Uterus (tissue), 4 donors: ENCODE measurements around the gene SLC25A30. TPM values are rescaled to one million over a fixed set of nuclear protein-coding genes. Genes with fewer than 3 reads are reported as not detected.
A peak's percentile ranks its signal among the peaks of the same experiment; 100 is the strongest.

Source experiments
- DNase-seq, 2 donors: peaks; one replicate each; pipeline ENCODE4 v3.0.0-alpha.2; 2019 to 2020
- H3K27ac ChIP-seq, 2 donors: fragments of 200-600 bp; sonication (generic); 1 replicate in 1 of 2; 2 replicates in 1 of 2; pipeline ENCODE4 v1.5.1; 2016 to 2018
- H3K27me3 ChIP-seq, 2 donors: fragments of 200-600 bp; sonication (generic); one replicate each; pipeline ENCODE4 v1.5.1; 2018 to 2019; ENCODE audit warnings: control low read depth in 1 of 2
- H3K36me3 ChIP-seq, 2 donors: fragments of 200-600 bp; sonication (generic); one replicate each; pipeline ENCODE4 v1.5.1; 2019; ENCODE audit warnings: control low read depth in 1 of 2
- H3K4me1 ChIP-seq, 2 donors: fragments of 200-600 bp; sonication (generic); one replicate each; pipeline ENCODE4 v1.5.1; 2018 to 2019; ENCODE audit warnings: control low read depth in 1 of 2
- H3K4me3 ChIP-seq, 2 donors: fragments of 200-600 bp; sonication (generic); 1 replicate in 1 of 2; 2 replicates in 1 of 2; pipeline ENCODE4 v1.5.1; 2018 to 2019; ENCODE audit warnings: mild to moderate bottlenecking in 1 of 2
- H3K9me3 ChIP-seq, 2 donors: fragments of 200-600 bp; sonication (generic); one replicate each; pipeline ENCODE4 v1.5.1; 2019; ENCODE audit warnings: control low read depth in 1 of 2
- POLR2A ChIP-seq, 2 donors: fragments of 450-650 bp; IDR thresholded peaks; one replicate each; pipeline ENCODE4 v1.6.1; 2016; ENCODE audit warnings: antibody characterized with exemption in 2 of 2, mild to moderate bottlenecking in 1 of 2, moderate library complexity in 1 of 2
- intact Hi-C: fragments of 100-400 bp; cut with DNase I; formaldehyde crosslinking; loops from one replicate; pipeline ENCODE4 v1.15.1; 2023; ENCODE audit warnings: low total_unique reads
- total RNA-seq, 4 donors: library from RNA; depleted of rRNA in 3 of 4; stranded (reverse); fragments of >200 nt in 3 of 4; gene quantifications; one replicate each; pipeline versions ENCODE4 v1.1.0 to v1.2.4, GENCODE V29; 2014 to 2023
- TF ChIP-seq, protein P1 (sequence below), 4 experiments: fragments of 200-600 bp in 2 of 4; fragments of 450-650 bp in 2 of 4; sonication (generic) in 2 of 4; IDR thresholded peaks; one replicate each; pipeline ENCODE4 v1.5.1; 2016 to 2019; ENCODE audit warnings: antibody characterized with exemption in 4 of 4, mild to moderate bottlenecking in 2 of 4, moderate library complexity in 1 of 4
- donor health status: DM: yes; HTN: yes; CAD: no.

Gene SLC25A30
- total RNA-seq, result 10 to 100 TPM in 3 of 4 donors, 1 to 10 TPM in 1; 8.2 to 30.5 (median 22.2) TPM

DNA sequence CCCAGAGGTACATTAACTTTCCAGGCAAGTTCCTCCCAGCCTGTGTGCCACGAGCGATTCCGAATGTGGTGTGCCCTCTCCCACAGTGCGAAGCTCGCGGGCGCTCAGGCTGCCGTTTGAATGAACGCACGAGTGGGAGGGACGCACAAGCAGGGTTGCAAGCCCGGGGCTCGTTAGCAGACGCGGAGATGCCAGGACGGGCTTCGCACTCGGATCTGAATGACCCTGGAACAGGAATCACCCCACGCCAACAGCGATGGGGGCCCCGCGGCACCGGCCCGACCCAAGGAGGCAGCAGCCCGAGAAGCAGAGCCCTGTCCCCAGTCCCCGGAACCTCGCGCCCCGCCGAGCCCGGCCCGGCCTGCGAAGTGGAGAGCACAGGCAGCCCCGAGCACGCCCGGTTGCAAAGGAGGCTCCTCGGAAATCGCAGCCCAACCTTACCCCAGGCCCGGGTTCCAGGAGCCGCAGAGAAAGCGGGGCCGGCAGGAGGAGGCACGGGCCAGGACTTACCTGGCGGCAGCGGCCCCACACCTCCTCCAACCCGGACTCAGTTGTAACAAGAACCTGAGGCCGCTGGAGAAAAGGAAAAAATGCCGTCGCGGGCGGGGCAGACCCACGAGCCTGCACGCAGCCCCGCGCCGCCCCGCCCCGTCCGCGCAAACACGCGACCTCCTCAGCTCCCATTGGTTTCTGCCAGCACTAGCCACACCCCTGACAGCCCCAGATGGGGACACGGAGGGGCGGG, at the start of gene SLC25A30:
TSS of gene SLC25A30 (minus strand) at position 584 of the 745 bp plus-strand sequence. CDS start 6,948 bp downstream, outside the sequence.
- TF ChIP-seq, protein P1, sequence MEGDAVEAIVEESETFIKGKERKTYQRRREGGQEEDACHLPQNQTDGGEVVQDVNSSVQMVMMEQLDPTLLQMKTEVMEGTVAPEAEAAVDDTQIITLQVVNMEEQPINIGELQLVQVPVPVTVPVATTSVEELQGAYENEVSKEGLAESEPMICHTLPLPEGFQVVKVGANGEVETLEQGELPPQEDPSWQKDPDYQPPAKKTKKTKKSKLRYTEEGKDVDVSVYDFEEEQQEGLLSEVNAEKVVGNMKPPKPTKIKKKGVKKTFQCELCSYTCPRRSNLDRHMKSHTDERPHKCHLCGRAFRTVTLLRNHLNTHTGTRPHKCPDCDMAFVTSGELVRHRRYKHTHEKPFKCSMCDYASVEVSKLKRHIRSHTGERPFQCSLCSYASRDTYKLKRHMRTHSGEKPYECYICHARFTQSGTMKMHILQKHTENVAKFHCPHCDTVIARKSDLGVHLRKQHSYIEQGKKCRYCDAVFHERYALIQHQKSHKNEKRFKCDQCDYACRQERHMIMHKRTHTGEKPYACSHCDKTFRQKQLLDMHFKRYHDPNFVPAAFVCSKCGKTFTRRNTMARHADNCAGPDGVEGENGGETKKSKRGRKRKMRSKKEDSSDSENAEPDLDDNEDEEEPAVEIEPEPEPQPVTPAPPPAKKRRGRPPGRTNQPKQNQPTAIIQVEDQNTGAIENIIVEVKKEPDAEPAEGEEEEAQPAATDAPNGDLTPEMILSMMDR (IDR thresholded peaks at IDR 0.05), result no peak
- peak; percentile 59 to 81 for TF ChIP-seq POLR2A (IDR thresholded peaks at IDR 0.05)
- Histone ChIP-seq H3K27me3 (no peaks in the 10 kb centered on the region), H3K9me3 (no peaks in the 10 kb centered on the region), H3K27ac (peak within 1 kb of the TSS; percentile 88), H3K4me3 (peak within 1 kb of the TSS; percentile 77 to 83), H3K4me1 (peaks cover 0 to 6% of the 10 kb centered on the region in 2 donors), H3K36me3 (no peaks in the 10 kb centered on the region)
- DNase-seq, result peak; percentile 92 to 94
- intact Hi-C loops, result no loop called here

GRCh38 chr13:45466359-45466758, 48.2 kb upstream of the SLC25A30 start:
- DNase-seq, result no peak
- H3K27me3 ChIP-seq, result no peaks in the 10 kb centered on the region
- H3K4me3 ChIP-seq, result no peak overlapping the region
- no peaks in the 10 kb centered on the region for H3K9me3 ChIP-seq
- peaks cover 0 to 9% of the 10 kb centered on the region in 2 donors for H3K4me1 ChIP-seq
- no peak overlapping the region for H3K27ac ChIP-seq
- intact Hi-C loops, result no loop called here
- H3K36me3 ChIP-seq, result no peaks in the 10 kb centered on the region
- no peak for TF ChIP-seq POLR2A (IDR thresholded peaks at IDR 0.05)
- TF ChIP-seq, protein P1 (IDR thresholded peaks at IDR 0.05), result no peak

GRCh38 chr13:45464687-45465453, 46.7 kb upstream of the SLC25A30 start, which contains the start of gene COG3:
Gene COG3, plus strand, starts transcription at chr13:45464939. Its CDS starts 98 bp downstream, at chr13:45465037.
- Histone ChIP-seq H3K4me1 (peaks cover 0 to 9% of the 10 kb centered on the region in 2 donors), H3K27ac (peak within 1 kb of the TSS; percentile 90 to 92), H3K36me3 (no peaks in the 10 kb centered on the region), H3K4me3 (peak within 1 kb of the TSS; percentile 84 to 100), H3K27me3 (no peaks in the 10 kb centered on the region), H3K9me3 (no peaks in the 10 kb centered on the region)
- intact Hi-C loops, result no loop called here
- DNase-seq, result peak; percentile 94
- TF ChIP-seq, protein P1 (IDR thresholded peaks at IDR 0.05), result peak in 2 of 4 experiments; percentile 14 to 30
- TF ChIP-seq POLR2A (IDR thresholded peaks at IDR 0.05), result peak; percentile 33 to 71

DNA sequence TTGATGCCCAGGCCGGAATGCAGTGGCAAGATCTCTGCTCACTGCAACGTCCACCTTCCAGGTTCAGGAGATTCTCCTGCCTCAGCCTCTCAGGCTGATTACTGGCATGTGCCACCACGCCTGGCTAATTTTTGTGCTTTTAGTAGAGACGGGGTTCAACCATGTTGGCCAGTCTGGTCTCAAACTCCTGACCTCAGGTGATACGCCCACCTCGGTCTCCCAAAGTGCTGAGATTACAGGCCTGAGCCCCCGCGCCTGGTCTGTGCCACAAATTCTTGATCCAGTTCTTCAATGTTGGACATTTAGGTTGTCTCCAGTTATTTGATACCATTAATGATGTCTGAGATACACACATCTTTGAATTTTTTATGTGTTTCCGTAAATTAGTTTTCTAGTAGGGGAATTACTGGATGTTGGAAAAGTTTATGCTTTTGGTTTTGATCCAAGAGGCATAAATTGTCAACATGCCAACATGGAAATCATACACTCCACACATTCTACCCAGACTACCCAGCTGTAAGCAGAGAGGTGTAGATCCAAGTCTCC, 46.0 kb upstream of the SLC25A30 start:
- no peaks in the 10 kb centered on the region for H3K9me3 ChIP-seq
- no peaks in the 10 kb centered on the region for H3K36me3 ChIP-seq
- TF ChIP-seq, protein P1 (IDR thresholded peaks at IDR 0.05), result peak in 1 of 4 experiments; percentile 42
- no peak for TF ChIP-seq POLR2A (IDR thresholded peaks at IDR 0.05)
- DNase-seq, result peak in 1 of 2 donors; percentile 19
- no peaks in the 10 kb centered on the region for H3K27me3 ChIP-seq
- H3K27ac ChIP-seq, result peak overlapping the region; percentile 90 to 92
- intact Hi-C loops, result no loop called here
- peaks cover 0 to 9% of the 10 kb centered on the region in 2 donors for H3K4me1 ChIP-seq
- H3K4me3 ChIP-seq, result peak overlapping the region; percentile 84 to 100
